ENCODE measurements around the gene SCGB2B2. TPM values are rescaled to one million over a fixed set of nuclear protein-coding genes. Genes with fewer than 3 reads are reported as not detected.

Gene SCGB2B2
- total RNA-seq, 1 experiment from 2014 or later: not detected

DNA sequence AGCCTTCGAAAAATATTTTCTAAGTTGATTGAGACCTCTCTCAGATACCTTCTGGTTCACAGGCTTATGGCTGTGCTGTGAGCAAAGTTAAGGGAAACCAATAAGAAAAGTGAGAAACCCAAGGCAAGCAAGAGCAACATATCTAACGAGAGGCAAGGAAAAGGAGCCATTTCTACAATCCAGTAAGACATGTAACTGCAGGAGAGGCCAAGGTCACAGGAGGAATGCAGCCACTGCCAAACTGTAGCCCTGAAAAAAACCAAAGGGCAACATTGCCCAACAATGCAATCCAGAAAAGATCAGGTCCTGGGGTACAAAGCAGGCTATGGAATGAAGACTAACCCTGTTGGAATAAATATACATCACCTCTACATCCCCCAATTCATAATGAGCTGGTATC is 21.3 kb downstream of the SCGB2B2 start:
- Histone ChIP-seq H3K79me2 (ENCODE audit: low read length) (no peaks in the 10 kb centered on the region), H3K4me2 (ENCODE audit: low read length) (no peak overlapping the region), H2AFZ (ENCODE audit: low read length) (no peak overlapping the region), H3K27me3 (ENCODE audit: low read length) (no peaks in the 10 kb centered on the region), H3F3A (ENCODE audit: low read length, unreplicated experiment) (no peaks in the 10 kb centered on the region), H3K27ac (ENCODE audit: low read length) (no peak overlapping the region), H3K9me3 (ENCODE audit: low read length) (no peaks in the 10 kb centered on the region), H3K9me2 (replicated peaks; ENCODE audit: low read length) (no peaks in the 10 kb centered on the region), H4K20me1 (ENCODE audit: low read length) (no peaks in the 10 kb centered on the region), H3K4me1 (ENCODE audit: insufficient read depth, low read length) (no peaks in the 10 kb centered on the region), H3K4me3 (ENCODE audit: low read length) (no peak overlapping the region), H3K9ac (ENCODE audit: low read length) (no peak overlapping the region), H3K36me3 (ENCODE audit: low read depth, low read length) (no peaks in the 10 kb centered on the region)
- intact Hi-C loops (cut with micrococcal nuclease): no loop called here
- ChIA-PET CTCF (no interaction called here), POLR2A (ENCODE audit: unreplicated experiment) (no interaction called here)
- BruUV-seq (replicated peaks): no TSS peak
- no peak for DNase-seq
- no peak for ATAC-seq
- TF ChIP-seq EZH2phosphoT487 (IDR thresholded peaks at IDR 0.05; ENCODE audit: borderline replicate concordance, low read length): no peak
- TF ChIP-seq, protein P1, sequence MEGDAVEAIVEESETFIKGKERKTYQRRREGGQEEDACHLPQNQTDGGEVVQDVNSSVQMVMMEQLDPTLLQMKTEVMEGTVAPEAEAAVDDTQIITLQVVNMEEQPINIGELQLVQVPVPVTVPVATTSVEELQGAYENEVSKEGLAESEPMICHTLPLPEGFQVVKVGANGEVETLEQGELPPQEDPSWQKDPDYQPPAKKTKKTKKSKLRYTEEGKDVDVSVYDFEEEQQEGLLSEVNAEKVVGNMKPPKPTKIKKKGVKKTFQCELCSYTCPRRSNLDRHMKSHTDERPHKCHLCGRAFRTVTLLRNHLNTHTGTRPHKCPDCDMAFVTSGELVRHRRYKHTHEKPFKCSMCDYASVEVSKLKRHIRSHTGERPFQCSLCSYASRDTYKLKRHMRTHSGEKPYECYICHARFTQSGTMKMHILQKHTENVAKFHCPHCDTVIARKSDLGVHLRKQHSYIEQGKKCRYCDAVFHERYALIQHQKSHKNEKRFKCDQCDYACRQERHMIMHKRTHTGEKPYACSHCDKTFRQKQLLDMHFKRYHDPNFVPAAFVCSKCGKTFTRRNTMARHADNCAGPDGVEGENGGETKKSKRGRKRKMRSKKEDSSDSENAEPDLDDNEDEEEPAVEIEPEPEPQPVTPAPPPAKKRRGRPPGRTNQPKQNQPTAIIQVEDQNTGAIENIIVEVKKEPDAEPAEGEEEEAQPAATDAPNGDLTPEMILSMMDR (conservative IDR thresholded peaks at IDR 0.05; ENCODE audit: low read depth, low read length): no peak
- TF ChIP-seq EZH2 (IDR thresholded peaks at IDR 0.05; ENCODE audit: low read length, unreplicated experiment): no peak

DNA sequence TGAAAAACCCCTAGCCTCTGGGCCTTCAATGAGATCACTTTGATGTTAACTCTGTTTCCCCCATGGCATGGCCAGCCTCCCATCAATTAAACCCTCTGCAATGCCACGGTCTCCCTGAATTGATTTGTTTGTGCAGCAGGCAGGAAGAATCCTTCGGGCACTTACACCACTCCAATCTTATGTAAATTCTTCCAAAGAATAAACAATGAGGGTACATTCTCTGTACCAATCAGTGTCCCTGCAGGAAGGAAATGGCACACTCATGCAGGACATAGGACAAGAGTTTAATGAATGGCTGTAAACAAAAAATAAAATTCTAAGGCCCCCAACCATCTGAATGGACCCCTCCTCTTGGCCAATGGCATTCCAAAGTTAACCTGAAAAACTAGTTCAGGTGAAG is 22.2 kb downstream of the SCGB2B2 start:
- POLR2A ChIA-PET (ENCODE audit: unreplicated experiment): no interaction called here
- Histone ChIP-seq H3K9me3 (ENCODE audit: low read length) (no peaks in the 10 kb centered on the region), H3F3A (ENCODE audit: low read length, unreplicated experiment) (no peaks in the 10 kb centered on the region), H3K4me3 (ENCODE audit: low read length) (no peak overlapping the region), H3K9me2 (replicated peaks; ENCODE audit: low read length) (no peaks in the 10 kb centered on the region), H2AFZ (ENCODE audit: low read length) (no peak overlapping the region), H3K79me2 (ENCODE audit: low read length) (no peaks in the 10 kb centered on the region), H3K4me2 (ENCODE audit: low read length) (no peak overlapping the region), H3K27me3 (ENCODE audit: low read length) (no peaks in the 10 kb centered on the region), H4K20me1 (ENCODE audit: low read length) (no peaks in the 10 kb centered on the region), H3K4me1 (ENCODE audit: insufficient read depth, low read length) (0 out of 2 replicates have a peak, but pooled peaks cover 2% of the 10 kb centered on the region), H3K36me3 (ENCODE audit: low read depth, low read length) (no peaks in the 10 kb centered on the region), H3K27ac (ENCODE audit: low read length) (no peak overlapping the region), H3K9ac (ENCODE audit: low read length) (no peak overlapping the region)
- ATAC-seq (no peak), DNase-seq (no peak)
- BruUV-seq (replicated peaks): no TSS peak
- CTCF ChIA-PET: no interaction called here
- intact Hi-C loops (cut with micrococcal nuclease): no loop called here
- TF ChIP-seq EZH2 (IDR thresholded peaks at IDR 0.05; ENCODE audit: low read length, unreplicated experiment) (no peak), EZH2phosphoT487 (IDR thresholded peaks at IDR 0.05; ENCODE audit: borderline replicate concordance, low read length) (no peak)
- TF ChIP-seq, protein P1 (conservative IDR thresholded peaks at IDR 0.05; ENCODE audit: low read depth, low read length): no peak

DNA sequence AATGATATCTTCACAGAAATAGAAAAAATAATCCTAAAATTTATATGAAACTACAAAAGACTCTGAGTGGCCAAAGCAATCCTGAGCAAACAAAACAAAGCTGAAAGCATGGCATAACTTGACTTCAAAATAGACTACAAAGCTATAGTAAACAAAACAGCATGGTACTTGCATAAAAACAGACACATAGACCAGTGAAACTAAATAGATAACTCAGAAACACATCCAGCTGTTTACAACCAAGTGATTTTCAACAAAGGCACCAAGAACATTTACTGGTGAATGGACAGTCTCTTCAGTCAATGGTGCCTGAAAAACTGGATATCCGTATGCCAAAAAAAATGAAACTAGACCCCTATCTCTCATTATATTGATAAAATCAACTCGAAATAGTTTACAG is 25.2 kb downstream of the SCGB2B2 start:
- Histone ChIP-seq H3K9me2 (replicated peaks; ENCODE audit: low read length) (no peaks in the 10 kb centered on the region), H3K4me1 (ENCODE audit: insufficient read depth, low read length) (0 out of 2 replicates have a peak, but pooled peaks cover 3% of the 10 kb centered on the region), H3K4me3 (ENCODE audit: low read length) (no peak overlapping the region), H3K36me3 (ENCODE audit: low read depth, low read length) (no peaks in the 10 kb centered on the region), H3K4me2 (ENCODE audit: low read length) (no peak overlapping the region), H3K79me2 (ENCODE audit: low read length) (no peaks in the 10 kb centered on the region), H3F3A (ENCODE audit: low read length, unreplicated experiment) (no peaks in the 10 kb centered on the region), H3K27ac (ENCODE audit: low read length) (no peak overlapping the region), H2AFZ (ENCODE audit: low read length) (no peak overlapping the region), H3K9ac (ENCODE audit: low read length) (no peak overlapping the region), H4K20me1 (ENCODE audit: low read length) (no peaks in the 10 kb centered on the region), H3K9me3 (ENCODE audit: low read length) (no peaks in the 10 kb centered on the region), H3K27me3 (ENCODE audit: low read length) (no peaks in the 10 kb centered on the region)
- BruUV-seq (replicated peaks): no TSS peak
- CTCF ChIA-PET: interaction anchor here (0.7 kb wide), 1 partner anchor 48 kb away, joined by 3 read pairs; no protein-coding TSS in a partner anchor
- TF ChIP-seq, protein P1 (conservative IDR thresholded peaks at IDR 0.05; ENCODE audit: low read depth, low read length): no peak
- TF ChIP-seq EZH2phosphoT487 (IDR thresholded peaks at IDR 0.05; ENCODE audit: borderline replicate concordance, low read length): no peak
- no peak for TF ChIP-seq EZH2 (IDR thresholded peaks at IDR 0.05; ENCODE audit: low read length, unreplicated experiment)
- ATAC-seq: no peak
- POLR2A ChIA-PET (ENCODE audit: unreplicated experiment): no interaction called here
- intact Hi-C loops (cut with micrococcal nuclease): no loop called here
- no peak for DNase-seq
